Stimulated activated CD4-positive, alpha-beta T cell treated with anti-CD3 and anti-CD28 coated beads, Interleukin-12 subunit alpha, Interleukin-12 subunit beta, amount 100 ng/mL, for 48 hours (primary cell): ENCODE measurements around the gene MLN.

Experiments used
- DNase-seq, 3 donors: peaks; one replicate each; pipeline ENCODE4 v3.0.0-alpha.2; 2020; ENCODE audit warnings: low read depth in 2 of 3, low spot score in 1 of 3

The MLN gene

GRCh38 chr6:33772902-33773472 lies 30.8 kb downstream of the MLN start:
- DNase-seq, result no peak

GRCh38 chr6:33772082-33772830 lies 31.5 kb downstream of the MLN start:
- no peak for DNase-seq

DNA sequence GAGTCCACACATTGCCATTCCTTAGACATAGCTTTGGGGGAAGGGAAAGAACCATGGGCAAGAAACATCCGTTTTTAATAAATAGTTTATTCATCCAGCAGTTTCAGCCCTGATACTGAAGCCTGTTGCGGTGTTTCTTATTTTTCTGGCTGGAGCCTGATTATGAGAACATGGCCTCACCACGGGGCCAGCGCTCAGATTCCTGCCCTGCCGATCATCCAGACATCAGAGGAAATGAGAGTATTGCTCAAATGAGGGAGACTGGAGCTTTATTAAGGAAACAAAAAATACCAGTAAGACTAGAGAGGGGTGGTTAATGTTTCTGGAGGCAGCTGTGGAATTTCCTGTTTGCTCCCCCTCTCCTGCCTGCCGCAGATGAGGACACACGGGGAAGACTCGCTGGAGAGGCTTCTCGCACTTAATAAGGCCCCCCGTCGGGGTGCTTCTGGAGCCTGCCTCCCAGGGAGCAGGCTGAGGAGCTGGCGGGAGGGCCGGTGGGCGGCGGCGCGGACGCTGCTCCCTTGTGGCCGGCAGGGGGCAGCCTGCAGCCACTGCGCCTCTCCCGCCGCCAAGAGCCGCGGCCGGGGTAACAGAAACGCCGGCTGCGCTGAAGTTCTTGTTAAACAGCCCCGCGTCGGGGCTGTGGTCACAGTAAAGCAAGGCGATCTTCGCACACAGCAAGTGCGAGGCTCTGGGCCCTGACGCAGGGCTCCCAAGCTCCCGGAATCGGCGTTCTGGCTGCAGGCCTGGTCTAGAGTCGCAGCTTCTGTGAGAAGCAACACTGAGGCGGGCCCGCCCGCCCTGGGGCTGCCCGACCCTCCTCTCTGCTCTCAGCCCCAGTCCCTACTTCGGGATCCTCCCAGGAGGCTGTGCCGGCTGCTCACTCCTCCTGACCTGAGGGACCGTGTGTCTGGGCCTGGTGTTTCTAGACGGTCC lies 32.4 kb downstream of the MLN start:
- peak; percentile 35 to 53 (median 38) for DNase-seq

- DNase-seq, result no peak
These were observed 33.0 kb downstream of the MLN start for GRCh38 chr6:33770833-33771145.

- no peak for DNase-seq
These were observed 33.5 kb downstream of the MLN start for GRCh38 chr6:33770124-33770832.

GRCh38 chr6:33769248-33769821 lies 34.5 kb downstream of the MLN start:
- DNase-seq, result no peak

GRCh38 chr6:33768644-33769120 lies 35.1 kb downstream of the MLN start:
- DNase-seq, result peak; percentile 54 to 77 (median 68)

DNA sequence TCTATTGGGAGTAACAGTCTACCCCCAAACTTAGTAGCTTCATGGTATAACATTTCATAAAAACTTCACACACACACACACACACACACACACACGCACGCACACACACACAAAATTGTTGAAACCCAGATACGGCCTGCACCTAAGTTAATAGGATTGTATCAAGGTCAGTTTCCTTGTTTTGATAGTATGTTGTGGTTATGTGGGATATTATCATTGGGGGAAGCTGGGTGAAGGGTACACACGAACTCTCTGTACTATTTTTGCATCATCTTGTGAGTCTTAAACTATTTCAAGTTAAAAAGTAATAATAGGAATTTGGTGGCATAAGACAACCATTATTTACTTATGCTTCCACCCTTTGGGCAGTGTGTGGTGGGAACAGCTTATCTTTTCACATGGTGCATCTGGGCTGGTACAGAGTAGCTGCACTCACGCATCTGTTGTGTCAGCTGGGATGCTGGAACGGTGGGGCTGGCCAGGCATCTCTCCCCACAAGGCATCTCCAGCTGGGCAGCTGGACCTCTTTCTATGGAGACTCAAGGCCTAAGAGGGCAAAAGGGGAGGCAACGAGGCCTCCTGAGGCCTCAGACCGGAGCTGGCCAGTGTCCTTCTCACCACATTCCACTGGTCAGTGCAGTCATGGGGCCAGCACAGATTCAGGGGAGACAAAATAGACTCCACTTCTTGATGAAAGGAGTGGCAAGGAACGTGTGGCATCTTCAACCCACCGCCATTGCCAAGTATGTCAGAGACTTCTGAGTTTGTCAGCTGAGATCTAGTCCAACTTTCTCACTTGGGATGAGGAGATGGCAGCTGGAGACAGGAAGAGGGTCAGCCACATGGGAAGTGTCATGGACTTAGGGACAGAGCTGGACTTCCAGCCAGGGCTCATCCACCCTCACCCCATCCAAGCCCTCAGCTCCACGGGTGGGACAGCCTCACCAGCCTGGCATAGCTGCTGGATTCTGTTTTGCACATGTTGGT lies 36.6 kb downstream of the MLN start:
- no peak for DNase-seq

- no peak for DNase-seq
These were observed 38.4 kb downstream of the MLN start for GRCh38 chr6:33765368-33765767.

- no peak for DNase-seq
These were observed 39.8 kb downstream of the MLN start for GRCh38 chr6:33764036-33764435.

- DNase-seq, result no peak
These were observed 40.3 kb downstream of the MLN start for GRCh38 chr6:33763483-33763882.

GRCh38 chr6:33762713-33763112 lies 41.1 kb downstream of the MLN start:
- no peak for DNase-seq

DNA sequence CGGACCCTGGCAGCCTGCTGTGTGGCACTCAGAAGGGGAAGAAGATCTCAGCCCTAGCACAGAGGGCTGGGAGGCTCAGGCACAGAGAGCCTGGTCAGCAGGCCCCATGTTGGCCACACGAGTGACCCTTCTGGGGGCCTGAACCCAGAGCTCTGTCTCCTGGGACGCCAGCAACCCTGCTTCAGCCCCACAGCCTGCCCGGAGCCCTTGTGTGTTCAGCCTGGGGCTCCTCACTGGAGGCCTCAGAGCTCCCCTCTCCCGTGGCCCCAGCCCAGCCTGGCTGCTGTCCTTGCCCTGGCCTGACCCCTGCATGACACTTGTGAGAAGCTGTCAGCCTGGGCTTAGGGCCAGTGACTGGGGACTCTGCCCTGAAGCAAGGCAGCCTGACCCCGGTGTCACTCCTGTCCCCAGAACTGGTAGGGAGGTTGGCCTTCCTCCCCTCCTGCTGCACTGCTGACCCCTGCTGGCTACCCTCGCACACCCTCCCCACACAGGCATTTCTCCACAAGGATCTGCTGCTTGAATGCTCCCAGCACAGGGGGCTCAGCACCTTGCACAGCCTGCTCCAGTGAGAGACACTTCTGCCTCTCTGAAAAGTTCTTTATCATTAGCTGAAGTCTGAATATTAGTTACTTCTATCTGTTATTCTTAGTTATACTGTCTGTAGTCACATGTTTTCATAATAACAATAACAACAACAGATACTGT lies 41.7 kb downstream of the MLN start:
- peak; percentile 21 to 36 (median 35) for DNase-seq

DNA sequence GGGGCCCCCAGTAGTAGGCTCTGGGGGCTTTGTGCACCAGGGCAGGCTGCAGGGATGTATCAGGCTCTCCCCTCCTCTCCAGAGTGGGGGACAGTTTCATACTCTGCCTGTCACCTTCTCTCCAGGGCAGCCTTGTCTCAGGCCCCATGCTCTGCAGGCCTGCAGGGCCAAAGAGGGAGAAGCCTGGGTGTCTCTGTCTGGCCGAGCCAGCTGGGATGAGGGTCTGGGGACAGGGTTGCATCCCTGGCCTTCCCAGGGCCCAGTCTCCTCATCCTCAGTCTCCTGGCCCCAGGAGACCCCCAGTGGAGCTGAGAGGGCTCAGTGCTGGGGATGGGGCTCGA lies 42.3 kb downstream of the MLN start:
- no peak for DNase-seq

DNA sequence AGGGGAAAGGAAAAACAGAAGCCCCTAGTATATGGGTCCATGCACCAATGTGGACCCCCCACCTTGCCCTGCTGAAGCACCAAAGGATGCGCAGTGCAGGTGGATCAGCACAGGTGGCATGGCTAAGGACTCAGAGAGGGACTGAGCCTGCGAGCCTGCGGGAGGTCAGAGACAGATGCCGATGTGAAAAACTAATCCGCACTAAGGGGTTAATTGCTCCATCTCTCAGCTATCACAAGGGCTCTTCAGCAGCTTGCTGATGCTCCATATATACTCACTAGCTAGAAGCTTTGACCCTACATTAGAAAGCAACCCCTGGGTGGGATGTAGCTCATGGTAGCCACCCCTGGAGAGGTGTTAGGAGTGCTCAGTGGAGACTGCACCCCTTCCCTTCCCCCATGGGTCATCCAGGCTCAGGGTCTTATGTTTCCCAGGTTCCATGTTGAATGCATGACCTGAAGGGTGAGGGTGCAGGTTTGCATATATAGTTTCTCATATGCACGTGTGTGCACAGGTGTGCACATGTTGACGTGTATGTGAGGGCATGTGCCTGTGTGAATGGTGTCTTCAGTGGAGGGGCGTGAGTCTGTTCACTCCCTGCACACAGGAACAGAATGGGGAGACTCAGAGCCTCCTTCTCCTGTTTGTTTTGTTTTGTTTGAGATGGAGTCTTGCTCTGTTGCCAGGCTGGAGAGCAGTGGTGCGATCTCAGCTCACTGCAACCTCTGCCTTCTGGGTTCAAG lies 43.7 kb downstream of the MLN start:
- DNase-seq, result no peak

DNA sequence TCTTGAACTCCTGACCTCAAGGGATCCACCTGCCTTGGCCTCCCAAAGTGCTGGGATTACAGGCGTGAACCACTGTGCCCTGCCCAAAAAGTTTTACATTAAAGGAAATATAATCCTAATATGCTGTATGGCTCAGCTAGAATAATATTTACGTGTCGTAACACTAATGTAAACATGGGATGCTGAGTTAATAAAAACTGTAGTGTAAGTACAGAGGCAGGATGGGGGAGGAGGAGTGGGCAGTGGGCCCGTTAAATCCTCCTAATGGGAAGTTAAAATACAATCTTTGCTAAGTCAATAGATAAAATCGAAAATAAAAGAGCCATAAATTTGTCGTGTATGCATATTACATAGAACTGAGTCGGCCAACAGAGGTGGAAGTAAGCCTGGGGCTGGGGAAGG lies 45.0 kb downstream of the MLN start:
- no peak for DNase-seq

DNA sequence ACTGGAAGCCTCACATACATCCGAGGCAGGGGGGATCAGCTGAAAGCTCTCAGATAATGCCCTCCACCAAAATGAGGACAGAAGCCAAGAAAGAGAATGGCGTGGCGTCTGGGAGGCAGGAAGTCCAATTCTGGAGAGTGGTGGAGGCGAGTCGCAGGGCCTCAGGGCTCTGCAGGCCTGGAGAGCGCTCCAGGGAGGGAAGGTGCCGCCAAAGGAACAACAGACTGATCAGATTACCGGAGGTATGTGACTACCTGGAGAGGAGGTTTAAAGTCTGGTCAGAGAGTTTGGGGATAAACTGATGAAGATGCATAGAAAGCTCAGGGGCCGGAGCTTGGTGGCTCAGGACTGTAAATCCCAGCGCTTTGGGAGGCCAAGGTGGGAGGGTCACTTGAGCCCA lies 45.9 kb downstream of the MLN start:
- no peak for DNase-seq

DNA sequence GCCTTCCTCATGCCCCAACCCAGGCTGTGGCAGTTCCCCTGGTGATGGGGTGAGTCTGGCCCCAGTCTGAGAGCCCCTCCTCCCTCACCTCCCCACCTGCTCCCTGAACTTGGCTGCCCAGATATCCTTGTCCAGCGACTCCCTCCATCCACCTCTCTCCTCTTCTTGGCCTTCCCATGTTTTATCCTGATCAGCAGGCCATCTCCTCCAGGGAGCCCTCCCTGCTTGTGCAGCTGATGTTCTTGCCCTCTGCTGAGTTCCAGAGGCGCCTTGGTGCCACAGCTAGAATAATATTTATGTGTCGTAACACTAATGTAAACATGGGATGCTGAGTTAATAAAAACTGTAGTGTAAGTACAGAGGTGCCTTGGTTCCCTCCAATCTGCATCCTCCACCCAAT lies 46.7 kb downstream of the MLN start:
- DNase-seq, result no peak
